ENCODE data around the gene FAM222A.
A peak's percentile ranks its signal among the peaks of the same experiment; 100 is the strongest.
"Not testable (repeated sequence)": the region's sequence is repeated elsewhere in the genome, so short reads cannot be mapped to it uniquely, and the experiment has no call there.

Gene FAM222A

GRCh38 chr12:109693653-109694600 lies 19.7 kb upstream of the FAM222A start:
- no peak overlapping the region for H3K4me3 ChIP-seq (ENCODE audit: low read depth, low read length)
- no peak for DNase-seq (ENCODE audit: low read depth)
- no peak for TF ChIP-seq CTCF (conservative IDR thresholded peaks at IDR 0.05; ENCODE audit: low read depth, low read length)

- not testable (repeated sequence) for H3K4me3 ChIP-seq (ENCODE audit: low read depth, low read length); DNase-seq (ENCODE audit: low read depth)
Observed at GRCh38 chr12:109694629-109695028, 19.0 kb upstream of the FAM222A start.

GRCh38 chr12:109695416-109695815 lies 18.2 kb upstream of the FAM222A start:
- no peak for DNase-seq (ENCODE audit: low read depth)
- TF ChIP-seq CTCF (conservative IDR thresholded peaks at IDR 0.05; ENCODE audit: low read depth, low read length), result no peak
- H3K4me3 ChIP-seq (ENCODE audit: low read depth, low read length), result no peak overlapping the region

- H3K4me3 ChIP-seq (ENCODE audit: low read depth, low read length), result no peak overlapping the region
- peak; percentile 27 for DNase-seq (ENCODE audit: low read depth)
- TF ChIP-seq CTCF (conservative IDR thresholded peaks at IDR 0.05; ENCODE audit: low read depth, low read length), result no peak
Observed at GRCh38 chr12:109695961-109696461, 17.6 kb upstream of the FAM222A start.

- DNase-seq (ENCODE audit: low read depth), result peak; percentile 34
- no peak for TF ChIP-seq CTCF (conservative IDR thresholded peaks at IDR 0.05; ENCODE audit: low read depth, low read length)
- no peak overlapping the region for H3K4me3 ChIP-seq (ENCODE audit: low read depth, low read length)
Observed at GRCh38 chr12:109696485-109697269, 16.9 kb upstream of the FAM222A start.

- DNase-seq (ENCODE audit: low read depth), result no peak
- TF ChIP-seq CTCF (conservative IDR thresholded peaks at IDR 0.05; ENCODE audit: low read depth, low read length), result no peak
- H3K4me3 ChIP-seq (ENCODE audit: low read depth, low read length), result no peak overlapping the region
Observed at GRCh38 chr12:109697270-109697553, 16.4 kb upstream of the FAM222A start.

- no peak overlapping the region for H3K4me3 ChIP-seq (ENCODE audit: low read depth, low read length)
- no peak for DNase-seq (ENCODE audit: low read depth)
- no peak for TF ChIP-seq CTCF (conservative IDR thresholded peaks at IDR 0.05; ENCODE audit: low read depth, low read length)
Observed at GRCh38 chr12:109697877-109698468, 15.7 kb upstream of the FAM222A start.
